T47D (cell line): ENCODE measurements around the gene PAPPA2.

Experiments used
- DNase-seq, 2 experiments: peaks; one replicate each; pipeline versions ENCODE4 v3.0.0 to v3.0.0-alpha.2; 2011 to 2012; ENCODE audit warnings: low read depth in 1 of 2, low spot score in 1 of 2
- JUND ChIP-seq: IDR thresholded peaks from 2 replicates; pipeline ENCODE4 v1.6.1; 2012; ENCODE audit warnings: low read depth
- in situ Hi-C: cut with HindIII; loops from 2 replicates; pipeline ENCODE4 v1.10.0; 2016; ENCODE audit warnings: low sequenced_read_pairs, low pct_unique_long_range_greater_than_20kb

The PAPPA2 gene

GRCh38 chr1:176802316-176802715 is 339.3 kb downstream of the PAPPA2 start:
- no peak for DNase-seq
- in situ Hi-C loops = no loop called here
- no peak for TF ChIP-seq JUND

- TF ChIP-seq JUND = no peak
- no peak for DNase-seq
- in situ Hi-C loops = no loop called here
Measured at GRCh38 chr1:176803042-176803441, 340.1 kb downstream of the PAPPA2 start.

- no peak for TF ChIP-seq JUND
- no peak for DNase-seq
- in situ Hi-C loops = no loop called here
Measured at GRCh38 chr1:176803596-176803995, 340.6 kb downstream of the PAPPA2 start.

- TF ChIP-seq JUND = no peak
- in situ Hi-C loops = no loop called here
- DNase-seq = no peak
Measured at GRCh38 chr1:176809292-176809691, 346.3 kb downstream of the PAPPA2 start.

GRCh38 chr1:176811511-176812288 is 348.7 kb downstream of the PAPPA2 start:
- no peak for TF ChIP-seq JUND
- DNase-seq = no peak
- in situ Hi-C loops = no loop called here

GRCh38 chr1:176815621-176816020 is 352.6 kb downstream of the PAPPA2 start:
- TF ChIP-seq JUND = no peak
- in situ Hi-C loops = no loop called here
- DNase-seq = no peak

- no peak for TF ChIP-seq JUND
- in situ Hi-C loops = no loop called here
- DNase-seq = no peak
Measured at GRCh38 chr1:176816232-176816631, 353.3 kb downstream of the PAPPA2 start.

GRCh38 chr1:176820391-176821031 is 357.5 kb downstream of the PAPPA2 start:
- in situ Hi-C loops = no loop called here
- DNase-seq = no peak
- no peak for TF ChIP-seq JUND

- no peak for TF ChIP-seq JUND
- in situ Hi-C loops = no loop called here
- no peak for DNase-seq
Measured at GRCh38 chr1:176826265-176826664, 363.3 kb downstream of the PAPPA2 start.

- in situ Hi-C loops = no loop called here
- peak in 1 of 2 experiments; percentile 20 for DNase-seq
- no peak for TF ChIP-seq JUND
Measured at GRCh38 chr1:176829261-176829660, 366.3 kb downstream of the PAPPA2 start.

- no peak for TF ChIP-seq JUND
- in situ Hi-C loops = no loop called here
- DNase-seq = no peak
Measured at GRCh38 chr1:176831150-176831549, 368.2 kb downstream of the PAPPA2 start.

- DNase-seq = no peak
- in situ Hi-C loops = no loop called here
- no peak for TF ChIP-seq JUND
Measured at GRCh38 chr1:176837708-176838107, 374.7 kb downstream of the PAPPA2 start.

- DNase-seq = no peak
- no peak for TF ChIP-seq JUND
- in situ Hi-C loops = no loop called here
Measured at GRCh38 chr1:176838276-176838995, 375.5 kb downstream of the PAPPA2 start.
